NB4 (cell line): Measurements from ENCODE around the gene MPRIP.

Experiments used
- CTCF ChIP-seq: IDR thresholded peaks from one replicate; pipeline ENCODE4 v1.5.1; 2012; ENCODE audit warnings: low read depth, low read length
- MYC ChIP-seq: IDR thresholded peaks from 2 replicates; pipeline ENCODE4 v1.6.1; 2011; ENCODE audit warnings: low read depth, low read length
- POLR2A ChIP-seq: IDR thresholded peaks from 2 replicates; pipeline ENCODE4 v1.6.1; 2011; ENCODE audit warnings: mild to moderate bottlenecking; ENCODE audit not compliant: insufficient read length; ENCODE audit errors: extremely low read depth

- no peak for TF ChIP-seq POLR2A
- TF ChIP-seq CTCF = no peak
- TF ChIP-seq MYC = no peak
Observed at GRCh38 chr17:17080781-17081180, 38.5 kb downstream of the MPRIP start.
